ENCODE results near the gene ROBO2.

ROBO2 gene

GRCh38 chr3:77142578-77142977 lies 102.7 kb downstream of the ROBO2 start:
- H4K20me1 ChIP-seq = no peaks in the 10 kb centered on the region
- no peak for TF ChIP-seq Cebpa-rat (IDR thresholded peaks at IDR 0.05)
- no peaks in the 10 kb centered on the region for H3K27me3 ChIP-seq
- no peaks in the 10 kb centered on the region for H3K4me1 ChIP-seq
- no peaks in the 10 kb centered on the region for H3K36me3 ChIP-seq
- H3K27ac ChIP-seq = no peak overlapping the region
- no peaks in the 10 kb centered on the region for H3K9me3 ChIP-seq
- no peak overlapping the region for H3K9ac ChIP-seq
- H3K4me3 ChIP-seq = no peak overlapping the region
- H3K4me2 ChIP-seq = no peak overlapping the region

- no peaks in the 10 kb centered on the region for H3K27me3 ChIP-seq
- TF ChIP-seq Cebpa-rat (IDR thresholded peaks at IDR 0.05) = no peak
- H3K4me3 ChIP-seq = no peak overlapping the region
- no peaks in the 10 kb centered on the region for H3K4me1 ChIP-seq
- no peaks in the 10 kb centered on the region for H3K9me3 ChIP-seq
- H3K36me3 ChIP-seq = no peaks in the 10 kb centered on the region
- no peak overlapping the region for H3K27ac ChIP-seq
- no peak overlapping the region for H3K4me2 ChIP-seq
- H4K20me1 ChIP-seq = no peaks in the 10 kb centered on the region
- H3K9ac ChIP-seq = no peak overlapping the region
Observed at GRCh38 chr3:77146004-77146403, 106.1 kb downstream of the ROBO2 start.

GRCh38 chr3:77147836-77148578 lies 108.1 kb downstream of the ROBO2 start:
- H3K4me1 ChIP-seq = no peaks in the 10 kb centered on the region
- no peak overlapping the region for H3K27ac ChIP-seq
- no peak overlapping the region for H3K9ac ChIP-seq
- H3K4me2 ChIP-seq = no peak overlapping the region
- H3K4me3 ChIP-seq = no peak overlapping the region
- no peaks in the 10 kb centered on the region for H3K9me3 ChIP-seq
- no peaks in the 10 kb centered on the region for H3K27me3 ChIP-seq
- no peaks in the 10 kb centered on the region for H3K36me3 ChIP-seq
- TF ChIP-seq Cebpa-rat (IDR thresholded peaks at IDR 0.05) = no peak
- H4K20me1 ChIP-seq = no peaks in the 10 kb centered on the region

- Histone ChIP-seq H4K20me1 (no peaks in the 10 kb centered on the region), H3K9ac (no peak overlapping the region), H3K27ac (no peak overlapping the region), H3K9me3 (no peaks in the 10 kb centered on the region), H3K4me3 (no peak overlapping the region), H3K27me3 (no peaks in the 10 kb centered on the region), H3K36me3 (no peaks in the 10 kb centered on the region), H3K4me1 (no peaks in the 10 kb centered on the region), H3K4me2 (no peak overlapping the region)
- no peak for TF ChIP-seq Cebpa-rat (IDR thresholded peaks at IDR 0.05)
Observed at GRCh38 chr3:77149382-77149781, 109.5 kb downstream of the ROBO2 start.

- Histone ChIP-seq H3K4me2 (no peak overlapping the region), H3K4me3 (no peak overlapping the region), H3K9me3 (no peaks in the 10 kb centered on the region), H3K36me3 (no peaks in the 10 kb centered on the region), H3K9ac (no peak overlapping the region), H3K4me1 (no peaks in the 10 kb centered on the region), H4K20me1 (no peaks in the 10 kb centered on the region), H3K27me3 (no peaks in the 10 kb centered on the region), H3K27ac (no peak overlapping the region)
- TF ChIP-seq Cebpa-rat (IDR thresholded peaks at IDR 0.05) = no peak
Observed at GRCh38 chr3:77150028-77150427, 110.1 kb downstream of the ROBO2 start.

GRCh38 chr3:77150759-77151158 lies 110.9 kb downstream of the ROBO2 start:
- Histone ChIP-seq H3K4me3 (no peak overlapping the region), H4K20me1 (no peaks in the 10 kb centered on the region), H3K9ac (no peak overlapping the region), H3K9me3 (no peaks in the 10 kb centered on the region), H3K4me1 (no peaks in the 10 kb centered on the region), H3K27ac (no peak overlapping the region), H3K27me3 (no peaks in the 10 kb centered on the region), H3K36me3 (no peaks in the 10 kb centered on the region), H3K4me2 (no peak overlapping the region)
- no peak for TF ChIP-seq Cebpa-rat (IDR thresholded peaks at IDR 0.05)

GRCh38 chr3:77158730-77159581 lies 119.1 kb downstream of the ROBO2 start:
- H3K4me2 ChIP-seq = no peak overlapping the region
- H3K4me3 ChIP-seq = no peak overlapping the region
- H3K4me1 ChIP-seq = peaks cover 5% of the 10 kb centered on the region; the same call in 1 of the 2 replicates
- TF ChIP-seq Cebpa-rat (IDR thresholded peaks at IDR 0.05) = no peak
- no peak overlapping the region for H3K27ac ChIP-seq
- no peaks in the 10 kb centered on the region for H3K36me3 ChIP-seq
- H4K20me1 ChIP-seq = no peaks in the 10 kb centered on the region
- H3K27me3 ChIP-seq = no peaks in the 10 kb centered on the region
- no peak overlapping the region for H3K9ac ChIP-seq
- H3K9me3 ChIP-seq = no peaks in the 10 kb centered on the region

- H3K9ac ChIP-seq = no peak overlapping the region
- H3K4me1 ChIP-seq = peaks cover 5% of the 10 kb centered on the region; the same call in 1 of the 2 replicates
- no peaks in the 10 kb centered on the region for H3K9me3 ChIP-seq
- no peak overlapping the region; the same call in 1 of the 2 replicates for H3K4me2 ChIP-seq
- H3K36me3 ChIP-seq = no peaks in the 10 kb centered on the region
- no peak overlapping the region for H3K27ac ChIP-seq
- TF ChIP-seq Cebpa-rat (IDR thresholded peaks at IDR 0.05) = no peak
- no peaks in the 10 kb centered on the region for H4K20me1 ChIP-seq
- no peaks in the 10 kb centered on the region for H3K27me3 ChIP-seq
- no peak overlapping the region for H3K4me3 ChIP-seq
Observed at GRCh38 chr3:77160931-77161497, 121.1 kb downstream of the ROBO2 start.

- Histone ChIP-seq H3K9ac (no peak overlapping the region), H3K27ac (no peak overlapping the region), H3K36me3 (no peaks in the 10 kb centered on the region), H3K4me3 (no peak overlapping the region), H3K4me1 (no peaks in the 10 kb centered on the region), H4K20me1 (no peaks in the 10 kb centered on the region), H3K4me2 (no peak overlapping the region), H3K27me3 (no peaks in the 10 kb centered on the region), H3K9me3 (no peaks in the 10 kb centered on the region)
- TF ChIP-seq Cebpa-rat (IDR thresholded peaks at IDR 0.05) = no peak
Observed at GRCh38 chr3:77169823-77170222, 129.9 kb downstream of the ROBO2 start.

- no peaks in the 10 kb centered on the region for H3K27me3 ChIP-seq
- no peak overlapping the region for H3K27ac ChIP-seq
- no peak overlapping the region for H3K4me3 ChIP-seq
- no peaks in the 10 kb centered on the region for H3K4me1 ChIP-seq
- no peaks in the 10 kb centered on the region for H3K36me3 ChIP-seq
- no peak overlapping the region for H3K4me2 ChIP-seq
- no peaks in the 10 kb centered on the region for H3K9me3 ChIP-seq
- no peak for TF ChIP-seq Cebpa-rat (IDR thresholded peaks at IDR 0.05)
- no peak overlapping the region for H3K9ac ChIP-seq
- H4K20me1 ChIP-seq = no peaks in the 10 kb centered on the region
Observed at GRCh38 chr3:77171026-77171425, 131.1 kb downstream of the ROBO2 start.
